T47D (cell line): ENCODE data around the gene BOD1L1.
"Not testable (repeated sequence)": the region's sequence is repeated elsewhere in the genome, so short reads cannot be mapped to it uniquely, and the experiment has no call there.

Experiments
- DNase-seq, 2 experiments: peaks; one replicate each; pipeline versions ENCODE4 v3.0.0 to v3.0.0-alpha.2; 2011 to 2012; ENCODE audit warnings: low read depth in 1 of 2, low spot score in 1 of 2
- JUND ChIP-seq: IDR thresholded peaks from 2 replicates; pipeline ENCODE4 v1.6.1; 2012; ENCODE audit warnings: low read depth
- in situ Hi-C: cut with HindIII; loops from 2 replicates; pipeline ENCODE4 v1.10.0; 2016; ENCODE audit warnings: low sequenced_read_pairs, low pct_unique_long_range_greater_than_20kb

The BOD1L1 gene

GRCh38 chr4:13567125-13567524, 60.4 kb downstream of the BOD1L1 start:
- no peak for DNase-seq
- no peak for TF ChIP-seq JUND
- in situ Hi-C loops, result no loop called here

GRCh38 chr4:13562876-13563275, 64.6 kb downstream of the BOD1L1 start:
- no peak for DNase-seq
- TF ChIP-seq JUND, result no peak
- in situ Hi-C loops, result no loop called here

GRCh38 chr4:13561673-13562072, 65.9 kb downstream of the BOD1L1 start:
- DNase-seq, result no peak
- in situ Hi-C loops, result no loop called here
- TF ChIP-seq JUND, result no peak

- DNase-seq, in situ Hi-C loops: not testable (repeated sequence)
These were observed 67.4 kb downstream of the BOD1L1 start for GRCh38 chr4:13560111-13560510.

GRCh38 chr4:13559413-13559812, 68.1 kb downstream of the BOD1L1 start:
- no peak for TF ChIP-seq JUND
- in situ Hi-C loops, result no loop called here
- peak in 1 of 2 experiments; percentile 66 for DNase-seq

GRCh38 chr4:13558881-13559280, 68.6 kb downstream of the BOD1L1 start:
- DNase-seq, result no peak
- in situ Hi-C loops, result no loop called here
- TF ChIP-seq JUND, result no peak

GRCh38 chr4:13555325-13555724, 72.2 kb downstream of the BOD1L1 start:
- no peak for DNase-seq
- no peak for TF ChIP-seq JUND
- in situ Hi-C loops, result no loop called here

GRCh38 chr4:13553081-13553480, 74.4 kb downstream of the BOD1L1 start:
- DNase-seq, result no peak
- no peak for TF ChIP-seq JUND
- in situ Hi-C loops, result no loop called here

GRCh38 chr4:13548984-13549546, 78.5 kb downstream of the BOD1L1 start:
- DNase-seq, result peak; percentile 84 to 89
- TF ChIP-seq JUND, result no peak
- in situ Hi-C loops, result no loop called here

GRCh38 chr4:13548059-13548983, 79.2 kb downstream of the BOD1L1 start:
- in situ Hi-C loops, result no loop called here
- DNase-seq, result peak in 1 of 2 experiments; percentile 25
- TF ChIP-seq JUND, result no peak

GRCh38 chr4:13547485-13548041, 80.0 kb downstream of the BOD1L1 start:
- no peak for DNase-seq
- in situ Hi-C loops, result no loop called here
- TF ChIP-seq JUND, result no peak

GRCh38 chr4:13546941-13547484, 80.5 kb downstream of the BOD1L1 start:
- no peak for TF ChIP-seq JUND
- in situ Hi-C loops, result no loop called here
- no peak for DNase-seq

- in situ Hi-C loops, result no loop called here
- TF ChIP-seq JUND, result no peak
- DNase-seq, result no peak
These were observed 81.2 kb downstream of the BOD1L1 start for GRCh38 chr4:13546142-13546940.
